GM21717 (cell line): Measurements from ENCODE around the gene SEL1L3.

ENCODE experiments used
- ATAC-seq: cut with Tn5 transposase; IDR thresholded peaks from one replicate; pipeline ENCODE4 v1.9.1; 2021; ENCODE audit warnings: mild to moderate bottlenecking, moderate library complexity; ENCODE audit not compliant: unreplicated experiment

Gene SEL1L3

GRCh38 chr4:25857403-25857802 lies 5.4 kb downstream of the SEL1L3 start:
- ATAC-seq = no peak

- ATAC-seq = no peak
Observed at GRCh38 chr4:25856756-25857155, 6.0 kb downstream of the SEL1L3 start.

GRCh38 chr4:25852103-25852502 lies 10.7 kb downstream of the SEL1L3 start:
- no peak for ATAC-seq

GRCh38 chr4:25847329-25847728 lies 15.5 kb downstream of the SEL1L3 start:
- ATAC-seq = no peak

GRCh38 chr4:25845841-25846653 lies 16.7 kb downstream of the SEL1L3 start:
- ATAC-seq = no peak

GRCh38 chr4:25844961-25845712 lies 17.7 kb downstream of the SEL1L3 start:
- ATAC-seq = no peak

GRCh38 chr4:25843340-25844097 lies 19.3 kb downstream of the SEL1L3 start:
- ATAC-seq = peak; percentile 50

GRCh38 chr4:25842229-25842845 lies 20.5 kb downstream of the SEL1L3 start:
- peak; percentile 71 for ATAC-seq

GRCh38 chr4:25839687-25840086 lies 23.1 kb downstream of the SEL1L3 start:
- ATAC-seq = no peak

GRCh38 chr4:25839233-25839632 lies 23.6 kb downstream of the SEL1L3 start:
- no peak for ATAC-seq

GRCh38 chr4:25838526-25838925 lies 24.3 kb downstream of the SEL1L3 start:
- no peak for ATAC-seq

GRCh38 chr4:25837107-25837506 lies 25.7 kb downstream of the SEL1L3 start:
- ATAC-seq = no peak

GRCh38 chr4:25835384-25835783 lies 27.4 kb downstream of the SEL1L3 start:
- no peak for ATAC-seq

- no peak for ATAC-seq
Observed at GRCh38 chr4:25834411-25835107, 28.2 kb downstream of the SEL1L3 start.

- ATAC-seq = no peak
Observed at GRCh38 chr4:25830548-25830947, 32.2 kb downstream of the SEL1L3 start.

GRCh38 chr4:25827897-25828296 lies 34.9 kb downstream of the SEL1L3 start:
- no peak for ATAC-seq

- ATAC-seq = no peak
Observed at GRCh38 chr4:25827373-25827772, 35.4 kb downstream of the SEL1L3 start.

GRCh38 chr4:25826074-25826752 lies 36.6 kb downstream of the SEL1L3 start:
- ATAC-seq = no peak

- no peak for ATAC-seq
Observed at GRCh38 chr4:25823632-25824031, 39.2 kb downstream of the SEL1L3 start.

GRCh38 chr4:25821899-25822298 lies 40.9 kb downstream of the SEL1L3 start:
- ATAC-seq = no peak
